HepG2 (cell line): ENCODE data around the gene TRIM3. TPM values are rescaled to one million over a fixed set of nuclear protein-coding genes. Genes with fewer than 3 reads are reported as not detected.

Experiments
- DNMT1 ChIP-seq: sonication (generic); formaldehyde crosslinking; IDR thresholded peaks from 2 replicates; pipeline ENCODE4 v1.5.1; 2020; ENCODE audit warnings: mild to moderate bottlenecking, missing genetic modification reagents
- ELF1 ChIP-seq: sonication (generic); formaldehyde crosslinking; IDR thresholded peaks from 2 replicates; pipeline ENCODE4 v1.4.0; 2020; ENCODE audit warnings: missing genetic modification reagents
- ELF3 ChIP-seq: IDR thresholded peaks from 2 replicates; pipeline ENCODE4 v1.6.1; 2016; ENCODE audit warnings: missing genetic modification reagents, missing compliant biosample characterization
- JARID2 ChIP-seq: sonication (generic); formaldehyde crosslinking; IDR thresholded peaks from 2 replicates; pipeline ENCODE4 v1.8.1; 2023; ENCODE audit warnings: missing genetic modification reagents, inconsistent platforms; ENCODE audit not compliant: insufficient replicate concordance
- KLF11 ChIP-seq: IDR thresholded peaks from 2 replicates; pipeline ENCODE4 v1.6.1; 2016; ENCODE audit warnings: missing compliant biosample characterization
- MAX ChIP-seq: IDR thresholded peaks from 2 replicates; pipeline ENCODE4 v1.6.1; 2012; ENCODE audit warnings: inconsistent platforms
- MIXL1 ChIP-seq: IDR thresholded peaks from 2 replicates; pipeline ENCODE4 v1.6.1; 2016
- MLLT10 ChIP-seq: sonication (generic); formaldehyde crosslinking; IDR thresholded peaks from 2 replicates; pipeline ENCODE4 v1.4.0; 2020; ENCODE audit warnings: missing genetic modification reagents
- NONO ChIP-seq, 2 experiments: fragments of 450-650 bp in 1 of 2; sonication (generic) in 1 of 2; formaldehyde crosslinking in 1 of 2; IDR thresholded peaks in 1 of 2; conservative IDR thresholded peaks in 1 of 2; 2 replicates each; pipeline versions ENCODE4 v1.6.1 to v1.8.0; 2017 to 2022; ENCODE audit warnings: mild to moderate bottlenecking in 1 of 2, missing genetic modification reagents in 1 of 2, moderate library complexity in 1 of 2
- PCBP2 ChIP-seq: fragments of 200-400 bp; formaldehyde crosslinking; optimal IDR thresholded peaks from 2 replicates; pipeline ENCODE3; 2018; ENCODE audit warnings: low read length, low read depth; ENCODE audit not compliant: poor library complexity, severe bottlenecking
- RAD21 ChIP-seq: fragments of 450-650 bp; formaldehyde crosslinking; IDR thresholded peaks from 2 replicates; pipeline ENCODE4 v1.5.0; 2020; ENCODE audit warnings: mild to moderate bottlenecking
- SIX4 ChIP-seq: sonication (generic); formaldehyde crosslinking; IDR thresholded peaks from 2 replicates; pipeline ENCODE4 v1.4.0; 2020; ENCODE audit warnings: missing genetic modification reagents
- SMC3 ChIP-seq: IDR thresholded peaks from 2 replicates; pipeline ENCODE4 v1.6.1; 2011; ENCODE audit warnings: low read length, improper control_type of control experiment
- SP140L ChIP-seq: sonication (generic); formaldehyde crosslinking; IDR thresholded peaks from 2 replicates; pipeline ENCODE4 v1.4.0; 2020; ENCODE audit warnings: missing genetic modification reagents, borderline replicate concordance
- SPEN ChIP-seq: sonication (generic); formaldehyde crosslinking; IDR thresholded peaks from 2 replicates; pipeline ENCODE4 v1.5.1; 2020; ENCODE audit warnings: low read depth, mild to moderate bottlenecking, missing genetic modification reagents
- SYNCRIP ChIP-seq: fragments of 200-400 bp; formaldehyde crosslinking; IDR thresholded peaks from 2 replicates; pipeline ENCODE4 v1.6.1; 2018; ENCODE audit warnings: mild to moderate bottlenecking, low read depth, low read length; ENCODE audit not compliant: insufficient read depth
- TCF7L2 ChIP-seq: IDR thresholded peaks from 2 replicates; pipeline ENCODE4 v1.6.1; 2011; ENCODE audit warnings: mild to moderate bottlenecking, low read depth, low read length, moderate library complexity
- WIZ ChIP-seq: sonication (generic); formaldehyde crosslinking; IDR thresholded peaks from 2 replicates; pipeline ENCODE4 v1.5.1; 2020; ENCODE audit warnings: mild to moderate bottlenecking, missing genetic modification reagents
- ZBTB3 ChIP-seq: sonication (generic); formaldehyde crosslinking; IDR thresholded peaks from 2 replicates; pipeline ENCODE4 v1.4.0; 2020; ENCODE audit warnings: low read depth, mild to moderate bottlenecking, moderate library complexity, missing genetic modification reagents, borderline replicate concordance
- ZFP90 ChIP-seq: sonication (generic); formaldehyde crosslinking; IDR thresholded peaks from 2 replicates; pipeline ENCODE4 v1.8.0; 2022; ENCODE audit warnings: missing genetic modification reagents, mild to moderate bottlenecking, inconsistent platforms, borderline replicate concordance
- ZNF331 ChIP-seq: sonication (generic); formaldehyde crosslinking; IDR thresholded peaks from 2 replicates; pipeline ENCODE4 v1.4.0; 2020; ENCODE audit warnings: missing genetic modification reagents
- ZNF503 ChIP-seq: sonication (generic); formaldehyde crosslinking; IDR thresholded peaks from 2 replicates; pipeline ENCODE4 v1.4.0; 2020; ENCODE audit warnings: missing genetic modification reagents
- ZNF543 ChIP-seq: sonication (generic); formaldehyde crosslinking; IDR thresholded peaks from 2 replicates; pipeline ENCODE4 v1.4.0; 2020; ENCODE audit warnings: mild to moderate bottlenecking, missing genetic modification reagents
- ZNF709 ChIP-seq: sonication (generic); formaldehyde crosslinking; IDR thresholded peaks from 2 replicates; pipeline ENCODE4 v1.5.0; 2020; ENCODE audit warnings: mild to moderate bottlenecking, missing genetic modification reagents
- ZSCAN31 ChIP-seq: sonication (generic); formaldehyde crosslinking; IDR thresholded peaks from 2 replicates; pipeline ENCODE4 v1.5.0; 2020; ENCODE audit warnings: low read depth, mild to moderate bottlenecking, missing genetic modification reagents
- polyA plus RNA-seq, 8 experiments: library from polyadenylated mRNA; depleted of rRNA in 3 of 8; stranded (reverse) in 7 of 8; unstranded in 1 of 8; fragments of >200 nt; fragmentation: Illumina TruSeq in 4 of 8; extraction: Trizol in 4 of 8; gene quantifications; 2 replicates each; pipeline versions ENCODE4 v1.2.1 to v1.2.3, GENCODE V29; 2011 to 2016; ENCODE audit warnings: low read depth in 4 of 8, missing spikeins in 1 of 8, mixed read lengths in 1 of 8; ENCODE audit not compliant: insufficient read depth in 1 of 8
- total RNA-seq, 5 experiments: library from RNA; depleted of rRNA; stranded (reverse); fragments of >200 nt; fragmentation: Illumina TruSeq; extraction: Trizol; gene quantifications; 2 replicates each; pipeline ENCODE4 v1.2.3, GENCODE V29; 2016; ENCODE audit warnings: low read depth in 1 of 5
- TF ChIP-seq, protein P1 (sequence below): sonication (generic); formaldehyde crosslinking; IDR thresholded peaks from 2 replicates; pipeline ENCODE4 v1.8.0; 2022; ENCODE audit warnings: low read depth, missing genetic modification reagents
- TF ChIP-seq, protein P2 (sequence below): sonication (generic); formaldehyde crosslinking; IDR thresholded peaks from 2 replicates; pipeline ENCODE4 v1.4.0; 2020; ENCODE audit warnings: mild to moderate bottlenecking, missing genetic modification reagents
- TF ChIP-seq, protein P3 (sequence below): sonication (generic); formaldehyde crosslinking; IDR thresholded peaks from 2 replicates; pipeline ENCODE4 v1.8.0; 2022; ENCODE audit warnings: missing genetic modification reagents, mild to moderate bottlenecking, borderline replicate concordance

The TRIM3 gene
- total and polyA plus RNA-seq, 2 of the 13 experiments (the other 11 are each of a cell fraction or from before 2014, with no cell fraction given) = 3.6 to 6.3 TPM

DNA sequence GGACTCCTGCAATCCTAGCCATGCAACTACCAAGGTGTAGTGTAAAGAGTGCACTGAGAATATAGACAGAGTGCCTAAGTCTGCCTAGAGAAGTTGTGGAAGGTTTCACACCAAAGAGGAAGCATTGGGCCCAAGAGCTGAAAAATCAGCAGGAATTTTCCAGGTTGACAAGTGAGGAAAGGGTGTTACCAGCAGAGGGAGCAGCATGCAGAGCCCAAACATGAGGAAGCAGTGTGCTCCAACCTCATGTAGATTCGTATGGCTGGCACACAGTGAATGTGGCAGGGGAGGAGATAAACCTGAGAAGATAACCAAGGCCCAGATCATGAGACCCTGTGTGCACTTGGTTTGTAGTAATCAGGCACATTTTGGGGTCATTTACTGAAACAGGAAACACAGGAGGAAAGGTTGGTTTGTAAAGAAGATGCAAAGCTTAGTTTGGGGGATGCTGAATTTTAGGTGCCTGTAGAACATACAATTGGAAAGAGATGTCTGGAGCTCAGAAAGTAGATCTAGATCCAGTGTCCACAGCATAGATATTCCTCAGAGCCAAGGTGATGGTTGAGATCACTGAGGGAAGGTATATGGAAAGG is 34.7 kb downstream of the TRIM3 start (continued):
- TF ChIP-seq NONO (IDR thresholded peaks at IDR 0.05) (no peak), NONO (CRISPR knock-in tag; conservative IDR thresholded peaks at IDR 0.05) (peak; percentile 43; the same call in 1 of the 2 replicates), DNMT1 (CRISPR knock-in tag) (no peak), ELF3 (CRISPR knock-in tag) (peak; percentile 63), WIZ (CRISPR knock-in tag) (no peak), MAX (peak; percentile 53; the same call in 1 of the 2 replicates), MLLT10 (CRISPR knock-in tag) (no peak), ZBTB3 (CRISPR knock-in tag) (no peak), SIX4 (CRISPR knock-in tag) (no peak), ZNF709 (CRISPR knock-in tag) (no peak), KLF11 (0 out of 2 replicates have a peak, but pooled peaks have one; percentile 25), TCF7L2 (no peak), RAD21 (CRISPR knock-in tag) (peak; percentile 67), MIXL1 (CRISPR knock-in tag) (0 out of 2 replicates have a peak, but pooled peaks have one; percentile 28), ZNF543 (CRISPR knock-in tag) (no peak), ZSCAN31 (CRISPR knock-in tag) (peak; percentile 45; the same call in 1 of the 2 replicates), ZNF331 (CRISPR knock-in tag) (peak; percentile 65; the same call in 1 of the 2 replicates), SMC3 (peak; percentile 89), ZFP90 (CRISPR knock-in tag) (no peak), ZNF503 (CRISPR knock-in tag) (no peak), SPEN (CRISPR knock-in tag) (no peak), SYNCRIP (no peak), JARID2 (no peak), SP140L (CRISPR knock-in tag) (no peak), ELF1 (CRISPR knock-in tag) (peak; percentile 20; the same call in 1 of the 2 replicates), PCBP2 (no peak)
- TF ChIP-seq, protein P1, sequence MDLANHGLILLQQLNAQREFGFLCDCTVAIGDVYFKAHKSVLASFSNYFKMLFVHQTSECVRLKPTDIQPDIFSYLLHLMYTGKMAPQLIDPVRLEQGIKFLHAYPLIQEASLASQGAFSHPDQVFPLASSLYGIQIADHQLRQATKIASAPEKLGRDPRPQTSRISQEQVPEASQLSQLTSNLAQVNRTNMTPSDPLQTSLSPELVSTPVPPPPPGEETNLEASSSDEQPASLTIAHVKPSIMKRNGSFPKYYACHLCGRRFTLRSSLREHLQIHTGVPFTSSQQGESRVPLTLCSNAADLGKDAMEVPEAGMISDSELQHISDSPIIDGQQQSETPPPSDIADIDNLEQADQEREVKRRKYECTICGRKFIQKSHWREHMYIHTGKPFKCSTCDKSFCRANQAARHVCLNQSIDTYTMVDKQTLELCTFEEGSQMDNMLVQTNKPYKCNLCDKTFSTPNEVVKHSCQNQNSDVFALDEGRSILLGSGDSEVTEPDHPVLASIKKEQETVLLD (CRISPR knock-in tag) = no peak
- TF ChIP-seq, protein P2, sequence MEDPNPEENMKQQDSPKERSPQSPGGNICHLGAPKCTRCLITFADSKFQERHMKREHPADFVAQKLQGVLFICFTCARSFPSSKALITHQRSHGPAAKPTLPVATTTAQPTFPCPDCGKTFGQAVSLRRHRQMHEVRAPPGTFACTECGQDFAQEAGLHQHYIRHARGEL (CRISPR knock-in tag) = no peak
- TF ChIP-seq, protein P3, sequence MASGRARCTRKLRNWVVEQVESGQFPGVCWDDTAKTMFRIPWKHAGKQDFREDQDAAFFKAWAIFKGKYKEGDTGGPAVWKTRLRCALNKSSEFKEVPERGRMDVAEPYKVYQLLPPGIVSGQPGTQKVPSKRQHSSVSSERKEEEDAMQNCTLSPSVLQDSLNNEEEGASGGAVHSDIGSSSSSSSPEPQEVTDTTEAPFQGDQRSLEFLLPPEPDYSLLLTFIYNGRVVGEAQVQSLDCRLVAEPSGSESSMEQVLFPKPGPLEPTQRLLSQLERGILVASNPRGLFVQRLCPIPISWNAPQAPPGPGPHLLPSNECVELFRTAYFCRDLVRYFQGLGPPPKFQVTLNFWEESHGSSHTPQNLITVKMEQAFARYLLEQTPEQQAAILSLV (CRISPR knock-in tag) = no peak
